ENCODE measurements around the gene FAT1. TPM values are rescaled to one million over a fixed set of nuclear protein-coding genes. Genes with fewer than 3 reads are reported as not detected.

Gene FAT1
- total and polyA plus RNA-seq, 2 donors (not counting 1 experiment from before 2014, with no cell fraction given), result 0.07 to 0.15 TPM

- ChIA-PET POLR2A (no interaction called here), CTCF (no interaction called here)
- intact Hi-C loops (cut with micrococcal nuclease), result no loop called here
- H3K9ac ChIP-seq (ENCODE audit: low read length), result no peak overlapping the region
- DNase-seq (no peak), ATAC-seq (ENCODE audit: low read depth) (no peak)
- TF ChIP-seq EZH2 (IDR thresholded peaks at IDR 0.05; ENCODE audit: borderline replicate concordance, insufficient read depth, low read depth, low read length, poor library complexity, severe bottlenecking), result no peak
- TF ChIP-seq, protein P1, sequence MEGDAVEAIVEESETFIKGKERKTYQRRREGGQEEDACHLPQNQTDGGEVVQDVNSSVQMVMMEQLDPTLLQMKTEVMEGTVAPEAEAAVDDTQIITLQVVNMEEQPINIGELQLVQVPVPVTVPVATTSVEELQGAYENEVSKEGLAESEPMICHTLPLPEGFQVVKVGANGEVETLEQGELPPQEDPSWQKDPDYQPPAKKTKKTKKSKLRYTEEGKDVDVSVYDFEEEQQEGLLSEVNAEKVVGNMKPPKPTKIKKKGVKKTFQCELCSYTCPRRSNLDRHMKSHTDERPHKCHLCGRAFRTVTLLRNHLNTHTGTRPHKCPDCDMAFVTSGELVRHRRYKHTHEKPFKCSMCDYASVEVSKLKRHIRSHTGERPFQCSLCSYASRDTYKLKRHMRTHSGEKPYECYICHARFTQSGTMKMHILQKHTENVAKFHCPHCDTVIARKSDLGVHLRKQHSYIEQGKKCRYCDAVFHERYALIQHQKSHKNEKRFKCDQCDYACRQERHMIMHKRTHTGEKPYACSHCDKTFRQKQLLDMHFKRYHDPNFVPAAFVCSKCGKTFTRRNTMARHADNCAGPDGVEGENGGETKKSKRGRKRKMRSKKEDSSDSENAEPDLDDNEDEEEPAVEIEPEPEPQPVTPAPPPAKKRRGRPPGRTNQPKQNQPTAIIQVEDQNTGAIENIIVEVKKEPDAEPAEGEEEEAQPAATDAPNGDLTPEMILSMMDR (IDR thresholded peaks at IDR 0.05), result no peak
- no peak overlapping the region for H3K4me2 ChIP-seq (replicated peaks; ENCODE audit: low read depth, low read length, poor library complexity, severe bottlenecking)
- no peak overlapping the region for H3K27ac ChIP-seq (ENCODE audit: low read length in 2 of 2)
- peaks cover 0 to 4% (median 0%) of the 10 kb centered on the region in 3 donors for H3K9me3 ChIP-seq (ENCODE audit: control extremely low read depth in 1 of 3, control insufficient read depth in 2 of 3, insufficient read depth in 1 of 3, low read length in 2 of 3)
- H3K36me3 ChIP-seq (replicated peaks in 1 of 2; ENCODE audit: control extremely low read depth in 1 of 2, control insufficient read depth in 1 of 2, extremely low read depth in 1 of 2, insufficient read depth in 2 of 2, low read length in 1 of 2), result no peaks in the 10 kb centered on the region
- Mint-ChIP-seq H3K4me3 (no peak overlapping the region), H3K27ac (no peak overlapping the region), H3K4me1 (no peaks in the 10 kb centered on the region), H3K27me3 (no peaks in the 10 kb centered on the region), H3K9me3 (ENCODE audit: insufficient read depth) (no peaks in the 10 kb centered on the region)
- no peak overlapping the region for H3K4me3 ChIP-seq (ENCODE audit: control extremely low read depth in 1 of 5, extremely low read depth in 1 of 5, insufficient read depth in 1 of 5, low read depth in 2 of 5, low read length in 4 of 5)
- no peaks in the 10 kb centered on the region for H3K79me2 ChIP-seq (ENCODE audit: control insufficient read depth, insufficient read depth, low read length)
- no peaks in the 10 kb centered on the region for H4K20me1 ChIP-seq (ENCODE audit: control insufficient read depth, insufficient read depth, low read length, poor library complexity, severe bottlenecking)
- no peak overlapping the region for H2AFZ ChIP-seq (ENCODE audit: insufficient read depth, low read depth, low read length, poor library complexity, severe bottlenecking)
- no peaks in the 10 kb centered on the region for H3K4me1 ChIP-seq (ENCODE audit: control insufficient read depth in 2 of 2, insufficient read depth in 2 of 2, low read length in 2 of 2)
- 96% methylated on average over 17 of the region's 23 CpGs for WGBS (ENCODE audit: insufficient coverage)
- no peaks in the 10 kb centered on the region for H3K27me3 ChIP-seq (replicated peaks in 1 of 4; ENCODE audit: control extremely low read depth in 1 of 4, control insufficient read depth in 3 of 4, insufficient read depth in 4 of 4, low read length in 3 of 4)
Observed at GRCh38 chr4:186596850-186597390, 126.7 kb downstream of the FAT1 start.

GRCh38 chr4:186596346-186596745 is 127.3 kb downstream of the FAT1 start:
- Histone ChIP-seq H4K20me1 (ENCODE audit: control insufficient read depth, insufficient read depth, low read length, poor library complexity, severe bottlenecking) (no peaks in the 10 kb centered on the region), H3K4me1 (ENCODE audit: control insufficient read depth in 2 of 2, insufficient read depth in 2 of 2, low read length in 2 of 2) (no peaks in the 10 kb centered on the region), H3K9me3 (ENCODE audit: control extremely low read depth in 1 of 3, control insufficient read depth in 2 of 3, insufficient read depth in 1 of 3, low read length in 2 of 3) (peaks cover 0 to 4% (median 0%) of the 10 kb centered on the region in 3 donors), H3K79me2 (ENCODE audit: control insufficient read depth, insufficient read depth, low read length) (no peaks in the 10 kb centered on the region), H3K27me3 (replicated peaks in 1 of 4; ENCODE audit: control extremely low read depth in 1 of 4, control insufficient read depth in 3 of 4, insufficient read depth in 4 of 4, low read length in 3 of 4) (no peaks in the 10 kb centered on the region), H2AFZ (ENCODE audit: insufficient read depth, low read depth, low read length, poor library complexity, severe bottlenecking) (no peak overlapping the region), H3K27ac (ENCODE audit: low read length in 2 of 2) (no peak overlapping the region), H3K9ac (ENCODE audit: low read length) (no peak overlapping the region), H3K36me3 (replicated peaks in 1 of 2; ENCODE audit: control extremely low read depth in 1 of 2, control insufficient read depth in 1 of 2, extremely low read depth in 1 of 2, insufficient read depth in 2 of 2, low read length in 1 of 2) (no peaks in the 10 kb centered on the region), H3K4me3 (ENCODE audit: control extremely low read depth in 1 of 5, extremely low read depth in 1 of 5, insufficient read depth in 1 of 5, low read depth in 2 of 5, low read length in 4 of 5) (no peak overlapping the region), H3K4me2 (replicated peaks; ENCODE audit: low read depth, low read length, poor library complexity, severe bottlenecking) (no peak overlapping the region)
- H3K4me1 Mint-ChIP-seq, result no peaks in the 10 kb centered on the region
- ChIA-PET CTCF (no interaction called here), POLR2A (no interaction called here)
- no peaks in the 10 kb centered on the region for H3K27me3 Mint-ChIP-seq
- H3K9me3 Mint-ChIP-seq (ENCODE audit: insufficient read depth), result no peaks in the 10 kb centered on the region
- WGBS (ENCODE audit: insufficient coverage), result 92% methylated on average over 12 of the region's 12 CpGs
- TF ChIP-seq EZH2 (IDR thresholded peaks at IDR 0.05; ENCODE audit: borderline replicate concordance, insufficient read depth, low read depth, low read length, poor library complexity, severe bottlenecking), result no peak
- TF ChIP-seq, protein P1 (IDR thresholded peaks at IDR 0.05), result no peak
- no peak for DNase-seq
- intact Hi-C loops (cut with micrococcal nuclease), result no loop called here
- ATAC-seq (ENCODE audit: low read depth), result no peak
- H3K4me3 Mint-ChIP-seq, result no peak overlapping the region
- no peak overlapping the region for H3K27ac Mint-ChIP-seq
